ENCODE results near the gene PLAAT5. TPM values are rescaled to one million over a fixed set of nuclear protein-coding genes. Genes with fewer than 3 reads are reported as not detected.

Gene PLAAT5
- total RNA-seq, 1 experiment from 2014 or later, result not detected

DNA sequence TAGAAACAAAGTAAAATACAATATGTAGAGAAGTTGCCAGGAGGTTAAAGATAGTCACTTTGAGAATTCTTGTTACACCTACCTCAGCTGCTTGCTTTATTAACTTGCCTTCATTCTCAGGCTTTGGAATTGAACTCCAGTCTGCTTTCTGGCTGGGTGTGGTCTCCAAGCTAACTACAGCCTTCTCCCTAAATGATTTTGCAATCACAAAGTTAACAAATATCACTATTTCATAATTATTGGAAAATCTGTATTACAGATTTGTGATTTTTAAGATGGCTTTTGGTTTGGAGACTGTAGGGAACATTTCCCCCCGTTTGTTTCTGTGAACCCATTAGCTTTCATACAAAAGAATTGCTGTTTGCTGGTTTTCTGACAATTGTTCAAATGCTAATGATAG, 2.2 kb downstream of the PLAAT5 start:
- no peak overlapping the region for H2AFZ ChIP-seq
- no peaks in the 10 kb centered on the region for H3K36me3 ChIP-seq (ENCODE audit: low read depth)
- H4K20me1 ChIP-seq (ENCODE audit: insufficient read depth), result no peaks in the 10 kb centered on the region
- ChIA-PET POLR2A (ENCODE audit: unreplicated experiment) (interaction anchor here (0.6 kb wide), 1 partner anchor 62 kb away, joined by 3 read pairs; no protein-coding TSS in a partner anchor), CTCF (interaction anchor here (0.6 kb wide), 2 partner anchors 106 to 1035 kb away, joined by 4 read pairs; no protein-coding TSS in a partner anchor)
- no peak overlapping the region for H3K4me3 ChIP-seq
- no peak overlapping the region for H3K27ac ChIP-seq
- H3F3A ChIP-seq (ENCODE audit: insufficient read depth, low read depth), result no peaks in the 10 kb centered on the region
- H3K9me2 ChIP-seq (ENCODE audit: insufficient read depth), result no peaks in the 10 kb centered on the region
- TF ChIP-seq EZH2 (IDR thresholded peaks at IDR 0.05; ENCODE audit: low read depth) (no peak), CTCF (conservative IDR thresholded peaks at IDR 0.05) (no peak)
- H3K79me2 ChIP-seq (ENCODE audit: low read depth), result no peaks in the 10 kb centered on the region
- 0 out of 2 replicates have a peak, but pooled peaks cover 9% of the 10 kb centered on the region for H3K9me3 ChIP-seq (ENCODE audit: insufficient read depth, low read depth)
- BruUV-seq (replicated peaks), result no TSS peak
- no peak for DNase-seq
- H3K4me1 ChIP-seq (replicated peaks; ENCODE audit: insufficient read depth), result no peaks in the 10 kb centered on the region
- intact Hi-C loops (cut with micrococcal nuclease; ENCODE audit: unreplicated experiment), result no loop called here
- H3K4me2 ChIP-seq, result no peak overlapping the region
- no peaks in the 10 kb centered on the region for H3K27me3 ChIP-seq (ENCODE audit: insufficient read depth, low read depth)

DNA sequence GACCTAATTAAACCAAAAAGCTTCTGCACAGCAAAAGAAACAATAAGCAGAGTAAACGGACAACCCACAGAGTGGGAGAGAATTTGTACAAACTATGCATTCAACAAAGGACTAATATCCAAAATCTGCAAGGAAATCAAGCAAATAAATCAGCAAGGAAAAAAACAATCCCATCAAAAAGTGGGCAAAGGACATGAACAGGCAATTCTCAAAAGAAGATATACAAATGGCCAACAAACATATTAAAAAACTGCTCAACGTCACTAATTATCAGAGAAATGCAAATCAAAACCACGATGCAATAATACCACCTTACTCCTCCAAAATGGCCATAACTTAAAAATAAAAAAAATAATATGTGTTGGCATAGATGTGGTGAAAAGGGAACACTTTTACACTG, 5.2 kb downstream of the PLAAT5 start:
- Histone ChIP-seq H2AFZ (no peak overlapping the region), H3K9me2 (ENCODE audit: insufficient read depth) (no peaks in the 10 kb centered on the region), H3K27me3 (ENCODE audit: insufficient read depth, low read depth) (no peaks in the 10 kb centered on the region), H3K9me3 (ENCODE audit: insufficient read depth, low read depth) (peaks cover 9% of the 10 kb centered on the region; the same call in 1 of the 2 replicates), H4K20me1 (ENCODE audit: insufficient read depth) (no peaks in the 10 kb centered on the region), H3K4me1 (replicated peaks; ENCODE audit: insufficient read depth) (no peaks in the 10 kb centered on the region), H3K36me3 (ENCODE audit: low read depth) (no peaks in the 10 kb centered on the region), H3F3A (ENCODE audit: insufficient read depth, low read depth) (no peaks in the 10 kb centered on the region), H3K4me2 (no peak overlapping the region), H3K79me2 (ENCODE audit: low read depth) (no peaks in the 10 kb centered on the region), H3K4me3 (no peak overlapping the region), H3K27ac (no peak overlapping the region)
- intact Hi-C loops (cut with micrococcal nuclease; ENCODE audit: unreplicated experiment), result no loop called here
- DNase-seq, result no peak
- POLR2A ChIA-PET (ENCODE audit: unreplicated experiment), result no interaction called here
- no TSS peak for BruUV-seq (replicated peaks)
- CTCF ChIA-PET, result no interaction called here
- TF ChIP-seq CTCF (conservative IDR thresholded peaks at IDR 0.05) (no peak), EZH2 (IDR thresholded peaks at IDR 0.05; ENCODE audit: low read depth) (no peak)

- Histone ChIP-seq H3K4me2 (no peak overlapping the region), H3K9me3 (ENCODE audit: insufficient read depth, low read depth) (peaks cover 9% of the 10 kb centered on the region; the same call in 1 of the 2 replicates), H4K20me1 (ENCODE audit: insufficient read depth) (no peaks in the 10 kb centered on the region; the same call in 1 of the 2 replicates), H3F3A (ENCODE audit: insufficient read depth, low read depth) (no peaks in the 10 kb centered on the region), H3K27ac (no peak overlapping the region), H2AFZ (no peak overlapping the region), H3K4me3 (no peak overlapping the region), H3K4me1 (replicated peaks; ENCODE audit: insufficient read depth) (no peaks in the 10 kb centered on the region), H3K36me3 (ENCODE audit: low read depth) (no peaks in the 10 kb centered on the region), H3K9me2 (ENCODE audit: insufficient read depth) (no peaks in the 10 kb centered on the region), H3K27me3 (ENCODE audit: insufficient read depth, low read depth) (no peaks in the 10 kb centered on the region), H3K79me2 (ENCODE audit: low read depth) (no peaks in the 10 kb centered on the region)
- no peak for DNase-seq
- ChIA-PET POLR2A (ENCODE audit: unreplicated experiment) (interaction anchor here (0.6 kb wide), 1 partner anchor 63 kb away, joined by 6 read pairs; no protein-coding TSS in a partner anchor), CTCF (interaction anchor here (0.6 to 1.0 kb wide), 2 partner anchors 20 to 53 kb away, joined by 3 to 5 read pairs; no protein-coding TSS in a partner anchor)
- BruUV-seq (replicated peaks), result no TSS peak
- TF ChIP-seq EZH2 (IDR thresholded peaks at IDR 0.05; ENCODE audit: low read depth) (no peak), CTCF (conservative IDR thresholded peaks at IDR 0.05) (no peak)
- intact Hi-C loops (cut with micrococcal nuclease; ENCODE audit: unreplicated experiment), result no loop called here
Measured at GRCh38 chr11:63480039-63480438, 10.9 kb downstream of the PLAAT5 start.

Measured in PC-9 (cell line).